H1 (cell line): ENCODE data around the gene SMIM23. TPM values are rescaled to one million over a fixed set of nuclear protein-coding genes. Genes with fewer than 3 reads are reported as not detected.

ENCODE experiments used
- CTCF ChIA-PET: fragments of 300-600 bp; sonication (Branson Sonifier 250); formaldehyde crosslinking; loops from one replicate; lab custom pipeline; 2021; ENCODE audit not compliant: partially characterized antibody; lab: Charles Lee
- POLR2A ChIA-PET: fragments of 300-600 bp; sonication (Branson Sonifier 250); formaldehyde crosslinking; loops from one replicate; lab custom pipeline; 2021; ENCODE audit warnings: inconsistent platforms; ENCODE audit not compliant: partially characterized antibody; lab: Charles Lee
- DNase-seq, 2 experiments: peaks; one replicate each; pipeline versions ENCODE4 v3.0.0 to v3.0.0-alpha.2; 2010 to 2022; ENCODE audit warnings: low spot score in 2 of 2, low read depth in 1 of 2, mixed read lengths in 1 of 2
- FAIRE-seq: peaks from 2 replicates; lab custom pipeline; 2011; peaks lifted over from hg19 to GRCh38; lab: Jason Lieb, UNC
- H2AFZ ChIP-seq: 2 replicates; pipeline ENCODE4 v1.8.1; 2012; ENCODE audit warnings: low read length, inconsistent platforms
- H2AK5ac ChIP-seq: 2 replicates; pipeline ENCODE4 v1.6.1; 2013; ENCODE audit warnings: low read depth, low read length
- H2BK120ac ChIP-seq: replicated peaks from 2 replicates; pipeline ENCODE3; 2013; ENCODE audit warnings: low read depth, low read length, inconsistent platforms
- H2BK12ac ChIP-seq: 2 replicates; pipeline ENCODE4 v1.6.1; 2013; ENCODE audit warnings: low read depth, low read length
- H2BK15ac ChIP-seq: 2 replicates; pipeline ENCODE4 v1.6.1; 2013; ENCODE audit warnings: low read length
- H2BK20ac ChIP-seq: 2 replicates; pipeline ENCODE4 v1.6.1; 2013; ENCODE audit warnings: low read length
- H2BK5ac ChIP-seq: 2 replicates; pipeline ENCODE4 v1.6.1; 2013; ENCODE audit warnings: low read depth, low read length
- H3K14ac ChIP-seq: 2 replicates; pipeline ENCODE4 v1.6.1; 2013; ENCODE audit warnings: inconsistent platforms; ENCODE audit not compliant: insufficient read length
- H3K18ac ChIP-seq: 2 replicates; pipeline ENCODE4 v1.6.1; 2013; ENCODE audit warnings: low read length; ENCODE audit errors: extremely low read depth
- H3K23ac ChIP-seq: 2 replicates; pipeline ENCODE4 v1.6.1; 2013; ENCODE audit warnings: inconsistent platforms; ENCODE audit not compliant: insufficient read length
- H3K23me2 ChIP-seq: 2 replicates; pipeline ENCODE4 v1.6.1; 2013; ENCODE audit warnings: low read depth, low read length
- H3K27ac ChIP-seq: 2 replicates; pipeline ENCODE4 v1.6.1; 2011; ENCODE audit warnings: low read depth, low read length, inconsistent platforms
- H3K27me3 ChIP-seq, 4 experiments: replicated peaks in 1 of 4; 1 replicate in 1 of 4; 2 replicates in 3 of 4; pipeline versions ENCODE4 v1.6.1 to v1.8.1; 2011 to 2013; ENCODE audit warnings: low read length in 3 of 4, mild to moderate bottlenecking in 3 of 4, inconsistent platforms in 2 of 4, mixed read lengths in 2 of 4, moderate library complexity in 1 of 4; ENCODE audit not compliant: control insufficient read depth in 3 of 4, insufficient read depth in 3 of 4; ENCODE audit errors: extremely low read depth in 1 of 4
- H3K36me3 ChIP-seq, 4 experiments: 2 replicates each; pipeline versions ENCODE4 v1.6.1 to v1.8.1; 2011 to 2013; ENCODE audit warnings: mild to moderate bottlenecking in 4 of 4, low read length in 3 of 4, moderate library complexity in 2 of 4, control low read depth in 1 of 4, inconsistent platforms in 1 of 4; ENCODE audit not compliant: insufficient read depth in 4 of 4, control insufficient read depth in 2 of 4
- H3K4ac ChIP-seq: replicated peaks from 2 replicates; pipeline ENCODE3; 2013; ENCODE audit warnings: low read length, low read depth, mixed read lengths, inconsistent platforms; ENCODE audit not compliant: insufficient read length
- H3K4me1 ChIP-seq, 4 experiments: replicated peaks in 1 of 4; 1 replicate in 1 of 4; 2 replicates in 3 of 4; pipeline versions ENCODE4 v1.6.1 to v1.8.1; 2011 to 2013; ENCODE audit warnings: low read length in 3 of 4, inconsistent platforms in 2 of 4, mixed read lengths in 1 of 4; ENCODE audit not compliant: insufficient read depth in 4 of 4, control insufficient read depth in 3 of 4
- H3K4me2 ChIP-seq, 2 experiments: 2 replicates each; pipeline versions ENCODE4 v1.6.1 to v1.8.1; 2011 to 2013; ENCODE audit warnings: low read depth in 2 of 2, low read length in 2 of 2, control low read depth in 1 of 2, inconsistent platforms in 1 of 2, mild to moderate bottlenecking in 1 of 2; ENCODE audit not compliant: insufficient read depth in 1 of 2
- H3K4me3 ChIP-seq, 4 experiments: fragments of 200-600, 300-600 bp in 1 of 4; sonication (generic), shearing (Covaris generic), sonication (Bioruptor Twin) in 1 of 4; 2 replicates each; pipeline versions ENCODE4 v1.5.1 to v1.8.1; 2011 to 2016; ENCODE audit warnings: low read length in 4 of 4, low read depth in 3 of 4, control low read depth in 2 of 4, inconsistent platforms in 2 of 4, mild to moderate bottlenecking in 2 of 4, mixed read lengths in 1 of 4, moderate library complexity in 1 of 4; ENCODE audit not compliant: insufficient read depth in 2 of 4; ENCODE audit errors: extremely low read depth in 1 of 4
- H3K56ac ChIP-seq: replicated peaks from 2 replicates; pipeline ENCODE3; 2013; ENCODE audit warnings: low read depth, mild to moderate bottlenecking, mixed read lengths, low read length, inconsistent platforms; ENCODE audit not compliant: insufficient read length
- H3K79me1 ChIP-seq: 2 replicates; pipeline ENCODE4 v1.6.1; 2013; ENCODE audit warnings: low read depth, low read length, control low read depth
- H3K79me2 ChIP-seq, 2 experiments: 2 replicates each; pipeline versions ENCODE4 v1.6.1 to v1.8.1; 2012 to 2013; ENCODE audit warnings: low read length in 2 of 2, mild to moderate bottlenecking in 2 of 2, inconsistent platforms in 1 of 2; ENCODE audit not compliant: insufficient read depth in 2 of 2, control insufficient read depth in 1 of 2
- H3K9ac ChIP-seq, 4 experiments: replicated peaks in 1 of 4; 1 replicate in 1 of 4; 2 replicates in 3 of 4; pipeline versions ENCODE4 v1.6.1 to v1.8.1; 2011 to 2013; ENCODE audit warnings: low read depth in 3 of 4, low read length in 3 of 4, control low read depth in 2 of 4, mild to moderate bottlenecking in 2 of 4, moderate library complexity in 2 of 4, inconsistent platforms in 1 of 4; ENCODE audit errors: extremely low read depth in 1 of 4
- H3K9me3 ChIP-seq, 2 experiments: 2 replicates each; pipeline versions ENCODE4 v1.6.1 to v1.8.1; 2012 to 2013; ENCODE audit warnings: mild to moderate bottlenecking in 2 of 2, moderate library complexity in 2 of 2, control low read depth in 1 of 2, inconsistent platforms in 1 of 2, low read depth in 1 of 2, low read length in 1 of 2, mixed read lengths in 1 of 2; ENCODE audit not compliant: insufficient read depth in 2 of 2
- H4K20me1 ChIP-seq, 2 experiments: replicated peaks in 1 of 2; 2 replicates each; pipeline versions ENCODE3 to v1.8.1; 2011 to 2013; ENCODE audit warnings: inconsistent platforms in 2 of 2, low read length in 2 of 2, mild to moderate bottlenecking in 1 of 2; ENCODE audit not compliant: insufficient read depth in 2 of 2, control insufficient read depth in 1 of 2
- H4K5ac ChIP-seq: 2 replicates; pipeline ENCODE4 v1.6.1; 2013; ENCODE audit warnings: low read length, low read depth, mixed read lengths, inconsistent platforms; ENCODE audit not compliant: insufficient read length
- H4K8ac ChIP-seq: 2 replicates; pipeline ENCODE4 v1.8.0; 2013; ENCODE audit warnings: mild to moderate bottlenecking, moderate library complexity, low read length, inconsistent platforms; ENCODE audit not compliant: insufficient read depth; ENCODE audit errors: extremely low read depth
- H4K91ac ChIP-seq: replicated peaks from 2 replicates; pipeline ENCODE3; 2013; ENCODE audit warnings: low read length, mixed read lengths, inconsistent platforms; ENCODE audit not compliant: insufficient read length
- BACH1 ChIP-seq: IDR thresholded peaks from 2 replicates; pipeline ENCODE4 v1.6.1; 2012; ENCODE audit warnings: low read length, improper control_type of control experiment
- CTBP2 ChIP-seq: IDR thresholded peaks from 2 replicates; pipeline ENCODE4 v1.7.0; 2011; ENCODE audit warnings: borderline replicate concordance, mild to moderate bottlenecking, moderate library complexity, mixed read lengths, low read length; ENCODE audit not compliant: insufficient read depth, insufficient read length
- NANOG ChIP-seq: IDR thresholded peaks from 2 replicates; pipeline ENCODE4 v1.6.1; 2011; ENCODE audit warnings: low read length, low read depth, mild to moderate bottlenecking, inconsistent platforms; ENCODE audit not compliant: insufficient read depth, poor library complexity, severe bottlenecking
- PHF8 ChIP-seq: fragments of 200-600 bp; sonication (generic); conservative IDR thresholded peaks from 2 replicates; pipeline ENCODE4 v1.7.1; 2012; ENCODE audit warnings: low read depth, mild to moderate bottlenecking, inconsistent platforms, low read length, moderate library complexity
- TAF1 ChIP-seq: IDR thresholded peaks from 2 replicates; pipeline ENCODE4 v1.6.1; 2011; ENCODE audit warnings: mild to moderate bottlenecking, low read depth, low read length
- TAF7 ChIP-seq: optimal IDR thresholded peaks from 2 replicates; pipeline ENCODE3; 2011; ENCODE audit warnings: low read depth, mild to moderate bottlenecking, inconsistent platforms, low read length, moderate library complexity, borderline replicate concordance
- WGBS, 2 experiments: shearing (Covaris generic) in 1 of 2; methylation state at CpG; one replicate each; pipeline versions ENCODE4 v1.1.6 to v1.1.7; 2013 to 2015; ENCODE audit warnings: low lambda C conversion rate in 2 of 2, mixed read lengths in 2 of 2, inconsistent platforms in 1 of 2, low coverage in 1 of 2, missing lambda C conversion rate in 1 of 2; ENCODE audit not compliant: insufficient replicate concordance in 2 of 2, insufficient coverage in 1 of 2, insufficient read length in 1 of 2; ENCODE audit errors: extremely low coverage in 1 of 2, missing lambda C conversion rate in 1 of 2; 5-methylcytosine and 5-hydroxymethylcytosine counted together
- polyA plus RNA-seq, 7 experiments: library from polyadenylated mRNA; depleted of rRNA in 3 of 7; stranded (reverse) in 5 of 7; unstranded in 2 of 7; fragments of >200 nt in 5 of 7; fragments of 200-250 nt in 2 of 7; gene quantifications; 1 replicate in 5 of 7; 2 replicates in 1 of 7; 4 replicates in 1 of 7; pipeline versions ENCODE4 v1.2.1 to v1.2.3, GENCODE V29; 2011 to 2013; ENCODE audit warnings: missing spikeins in 2 of 7, mixed read lengths in 2 of 7
- total RNA-seq: library from RNA; stranded (reverse); fragmentation: NEBNext Ultra II Directional; extraction: Animal tissue kit (Norgen Biotek cat#: 25700); gene quantifications from 2 replicates; pipeline ENCODE4 v1.2.1, GENCODE V29; 2021

The SMIM23 gene
- total and polyA plus RNA-seq, 2 of the 8 experiments (the other 6 are each of a cell fraction or from before 2014, with no cell fraction given): not detected

GRCh38 chr5:171820561-171820960 lies 34.9 kb downstream of the SMIM23 start:
- Histone ChIP-seq H4K5ac (no peak overlapping the region), H4K91ac (no peak overlapping the region), H2AK5ac (no peak overlapping the region), H3K56ac (no peak overlapping the region), H3K4me2 (no peak overlapping the region), H2BK120ac (no peak overlapping the region), H3K23me2 (no peaks in the 10 kb centered on the region), H2BK12ac (no peak overlapping the region), H3K27ac (no peak overlapping the region), H2BK20ac (no peak overlapping the region), H3K14ac (no peak overlapping the region), H2AFZ (no peak overlapping the region), H4K20me1 (no peaks in the 10 kb centered on the region), H4K8ac (no peak overlapping the region), H3K4me1 (no peaks in the 10 kb centered on the region), H3K27me3 (0 out of 7 replicates have a peak, but pooled peaks cover 0 to 3% (median 0%) of the 10 kb centered on the region in 4 experiments), H3K18ac (no peak overlapping the region), H2BK15ac (no peak overlapping the region), H3K79me1 (no peaks in the 10 kb centered on the region), H3K23ac (no peak overlapping the region), H3K9ac (no peak overlapping the region), H3K4ac (no peak overlapping the region), H3K36me3 (no peaks in the 10 kb centered on the region; a peak in 1 of 8 replicates), H3K79me2 (no peaks in the 10 kb centered on the region), H3K4me3 (no peak overlapping the region), H2BK5ac (no peak overlapping the region), H3K9me3 (no peaks in the 10 kb centered on the region)
- ChIA-PET POLR2A (no interaction called here), CTCF (interaction anchor here (0.6 to 1.2 kb wide), 5 partner anchors 11 to 338 kb away, joined by 3 to 5 read pairs (median 4); no protein-coding TSS in a partner anchor)
- TF ChIP-seq TAF1 (no peak), PHF8 (no peak), CTBP2 (no peak), BACH1 (no peak), NANOG (no peak), TAF7 (no peak)
- 91% methylated on average over 11 of the region's 11 CpGs; no CpG with 5 or more reads in 1 of the 2 experiments for WGBS, 2 experiments
- FAIRE-seq (no peak), DNase-seq (no peak)
